Measurements from ENCODE around the gene RANBP17.

- TF ChIP-seq CTCF (IDR thresholded peaks at IDR 0.05; ENCODE audit: low read length) (no peak), EZH2 (optimal IDR thresholded peaks at IDR 0.05; ENCODE audit: low read depth, low read length) (no peak)
Measured at GRCh38 chr5:171261904-171262303, 400.1 kb downstream of the RANBP17 start.

Data from MM.1S (cell line).